Measurements from ENCODE around the gene VGLL4.

The VGLL4 gene

DNA sequence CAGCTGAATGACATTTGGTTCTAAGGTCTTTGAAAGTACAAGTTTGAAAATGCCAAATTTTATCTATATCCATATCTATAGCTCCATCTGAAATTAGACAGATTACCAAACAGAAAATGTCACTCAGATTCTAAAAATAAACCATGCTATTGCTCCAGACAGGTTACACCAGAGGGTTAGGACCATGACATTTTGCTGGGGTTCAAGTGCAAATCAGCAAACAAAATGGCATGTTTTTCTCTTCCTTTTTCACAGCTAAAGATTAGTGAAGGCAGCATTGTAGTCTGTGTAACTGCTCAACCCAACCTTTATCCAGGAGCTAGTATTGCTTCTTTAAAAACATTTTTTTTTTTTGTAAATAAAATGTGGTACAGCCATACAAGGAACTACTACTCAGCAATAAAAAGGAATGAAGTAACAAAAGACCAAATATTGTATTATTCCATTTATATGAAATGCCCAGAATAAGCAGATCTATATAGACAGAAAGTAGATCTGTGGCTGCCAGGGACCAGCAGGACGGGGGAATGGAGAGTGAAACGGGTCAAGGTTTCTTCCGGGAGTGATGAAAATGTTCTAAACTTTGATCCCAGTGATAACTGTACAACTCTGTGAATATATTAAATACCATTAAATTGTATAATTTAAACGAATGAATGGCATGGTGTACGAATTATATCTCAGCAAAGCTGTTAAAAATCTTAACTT is 18.2 kb downstream of the VGLL4 start:
- no peak for DNase-seq

DNA sequence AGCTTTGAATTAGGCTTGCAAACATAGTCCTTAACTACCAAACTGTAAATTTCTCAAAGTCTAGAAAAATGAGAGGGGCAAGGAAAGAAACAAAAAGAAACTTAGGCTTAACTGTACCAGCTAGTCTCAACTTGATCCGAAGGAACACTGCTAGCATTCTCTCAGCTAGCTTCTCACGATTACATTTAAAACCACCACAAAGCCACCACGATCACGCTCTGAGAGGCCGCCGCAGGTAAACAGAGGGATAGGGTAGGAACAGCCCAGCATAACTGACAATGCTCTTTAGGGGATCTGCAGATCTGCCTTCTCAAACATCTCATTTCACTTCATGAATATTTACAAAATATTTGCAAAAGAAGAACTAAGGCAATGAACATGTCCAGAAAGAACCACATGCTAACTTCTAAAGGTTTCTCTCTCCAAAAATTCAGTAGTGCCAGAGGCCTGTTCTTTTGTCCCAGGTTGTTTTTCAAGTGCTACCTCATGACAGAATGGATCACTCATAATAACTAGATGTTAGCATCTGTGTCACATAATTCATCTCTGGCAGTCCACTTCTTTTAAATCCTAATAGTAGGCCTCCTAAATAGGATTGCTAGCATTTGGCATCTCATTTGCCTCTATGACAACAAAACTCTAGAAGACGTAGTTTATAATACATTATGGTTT is 18.9 kb downstream of the VGLL4 start:
- DNase-seq: no peak

DNA sequence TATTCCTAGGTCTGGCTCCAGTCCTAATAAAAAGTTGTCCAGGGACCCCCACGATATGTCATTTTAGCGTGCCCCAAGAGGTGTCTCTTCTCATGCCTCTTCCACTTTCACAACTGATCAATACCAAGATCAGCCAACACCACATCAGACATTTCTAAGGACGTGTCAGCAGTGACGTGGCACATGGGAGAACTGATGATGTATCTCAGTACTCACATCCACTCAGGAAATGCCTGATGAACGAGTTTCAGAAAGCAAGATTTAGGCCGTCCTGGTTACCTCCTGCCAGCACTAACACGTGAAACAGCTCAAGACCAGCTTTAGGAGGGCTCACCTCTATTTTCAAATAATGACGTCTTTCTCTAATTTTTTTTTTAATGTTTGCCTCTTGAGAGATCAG is 19.6 kb downstream of the VGLL4 start:
- DNase-seq: no peak

DNA sequence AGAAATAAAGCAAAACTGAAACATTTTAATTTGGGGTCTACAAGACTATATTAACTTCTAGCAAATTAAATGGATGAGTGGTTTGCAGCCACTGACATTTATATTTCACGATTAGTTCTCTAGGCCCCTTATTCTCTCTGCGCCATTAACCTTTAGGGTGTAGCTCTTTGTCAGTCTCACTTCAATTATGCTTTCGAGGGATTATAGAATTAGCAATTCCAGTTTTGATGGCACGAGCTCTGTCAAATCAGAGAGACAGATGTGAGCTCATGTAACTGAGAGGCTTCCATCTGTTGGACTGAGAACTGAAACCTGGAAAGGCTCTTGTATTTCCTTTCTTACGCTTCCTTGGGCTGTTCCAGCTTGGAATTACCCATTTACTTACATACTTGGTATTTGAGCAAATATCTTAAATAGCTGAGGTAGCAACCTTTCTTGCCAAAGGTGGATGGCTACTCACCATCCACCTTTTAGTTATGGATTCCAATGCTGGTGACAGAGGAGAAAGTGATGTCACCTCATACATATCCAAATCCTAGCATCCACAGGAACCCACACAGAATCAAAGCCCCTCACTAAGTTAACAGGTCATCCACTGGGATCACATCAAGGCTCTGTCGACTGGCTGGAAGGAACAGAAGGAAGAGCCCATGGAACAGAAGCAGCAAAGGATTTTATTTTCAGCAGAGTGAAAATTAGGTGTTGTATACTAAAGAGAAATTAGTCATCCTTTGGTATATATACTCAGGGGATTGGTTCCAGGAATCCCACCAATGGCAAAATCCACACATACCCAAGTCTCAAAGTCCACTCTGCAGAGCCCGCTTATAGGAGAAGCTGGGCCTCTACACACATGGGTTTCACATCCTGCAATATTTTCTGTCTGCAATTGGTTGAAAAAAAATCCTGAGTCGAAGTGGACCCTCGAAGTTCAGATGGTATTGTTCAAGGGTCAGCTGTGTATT is 20.8 kb downstream of the VGLL4 start:
- no peak for DNase-seq

DNA sequence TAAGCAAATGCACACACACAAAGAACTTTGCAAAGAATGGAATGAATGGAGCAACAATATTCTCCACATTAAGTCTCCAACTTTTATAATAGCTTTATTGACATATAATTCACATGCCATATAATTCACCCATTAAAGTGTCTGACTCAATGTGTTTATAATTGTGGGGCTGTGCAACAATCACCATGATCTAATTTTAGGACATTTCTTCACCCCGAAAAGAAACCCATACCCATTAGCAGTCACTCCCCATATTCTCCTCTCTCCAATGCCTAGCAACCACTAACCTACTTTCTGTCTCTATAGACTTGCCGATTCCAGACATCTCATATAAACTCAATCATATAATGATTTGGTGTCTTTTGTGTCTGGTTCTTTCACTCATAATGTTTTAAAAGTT is 22.6 kb downstream of the VGLL4 start:
- DNase-seq: no peak

DNA sequence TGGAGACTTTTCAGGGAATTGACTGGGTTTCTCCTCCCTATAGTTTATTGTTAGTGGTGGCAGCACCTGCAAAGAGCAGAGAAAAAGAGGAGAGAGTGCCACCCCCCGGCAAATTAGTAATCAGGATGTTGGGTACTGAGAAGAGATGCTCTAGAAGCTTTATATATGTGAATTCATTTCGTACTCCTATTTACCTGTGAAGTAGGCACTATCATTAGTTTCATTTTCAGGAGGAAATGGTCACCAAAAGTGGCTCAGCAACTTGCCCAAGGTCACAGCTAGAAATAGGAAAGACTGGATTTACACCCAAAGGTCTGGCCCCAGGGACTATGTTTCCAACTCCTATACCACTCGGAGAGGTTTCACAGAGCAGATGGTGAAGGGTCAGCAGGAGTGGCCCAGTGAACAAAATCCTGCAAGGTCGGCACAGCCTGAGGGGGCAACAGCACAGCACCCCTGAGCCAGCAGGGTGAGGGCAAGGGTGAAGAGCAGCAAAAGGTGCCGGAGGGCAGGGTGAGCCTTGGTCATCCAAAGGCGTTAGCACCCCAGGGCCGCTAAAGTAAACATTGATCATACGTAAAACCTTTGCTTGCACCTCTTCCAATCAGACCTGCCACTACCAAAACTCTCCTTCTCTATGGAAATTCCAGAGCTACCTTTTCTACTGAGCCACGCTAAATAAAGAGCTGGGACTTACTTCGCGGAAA is 23.6 kb downstream of the VGLL4 start:
- no peak for DNase-seq

DNA sequence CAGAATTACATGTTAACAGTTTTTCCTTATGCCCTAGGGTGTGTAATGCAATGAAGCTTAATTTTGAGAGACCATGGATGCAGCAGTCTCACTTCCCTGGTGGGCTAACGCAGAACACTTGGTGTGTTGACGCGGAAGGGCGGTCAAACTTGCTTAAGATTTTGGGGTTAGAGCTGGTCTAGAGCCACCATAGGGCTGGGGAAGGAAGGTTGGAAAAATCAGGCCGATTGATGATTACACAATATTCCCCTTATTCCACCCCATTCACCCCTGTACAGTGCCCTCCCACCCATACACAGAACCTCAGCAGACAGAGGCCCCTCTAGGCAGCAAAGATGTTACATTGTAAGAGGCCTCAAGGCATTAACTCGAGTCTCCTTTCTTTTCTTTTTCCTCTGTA is 24.3 kb downstream of the VGLL4 start:
- DNase-seq: no peak

DNA sequence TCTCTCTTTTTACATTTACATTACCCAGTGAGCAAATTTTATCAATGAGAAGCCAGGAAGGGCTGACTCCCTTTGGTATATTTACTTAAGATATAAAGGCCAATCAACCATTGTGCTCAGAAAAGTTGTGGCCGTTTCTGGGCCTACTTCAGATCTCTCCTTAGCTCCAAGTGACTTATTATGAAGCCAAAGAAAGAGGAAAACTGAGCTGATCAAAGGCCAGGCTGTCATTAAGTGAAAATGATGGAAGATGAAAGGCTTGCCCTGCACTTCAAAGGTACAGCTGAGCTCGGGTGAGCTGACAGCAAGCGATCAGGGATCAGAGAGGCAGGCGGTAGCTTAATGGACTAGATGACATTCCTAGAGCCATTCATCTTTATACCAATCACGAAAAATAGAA is 24.8 kb downstream of the VGLL4 start:
- DNase-seq: no peak

DNA sequence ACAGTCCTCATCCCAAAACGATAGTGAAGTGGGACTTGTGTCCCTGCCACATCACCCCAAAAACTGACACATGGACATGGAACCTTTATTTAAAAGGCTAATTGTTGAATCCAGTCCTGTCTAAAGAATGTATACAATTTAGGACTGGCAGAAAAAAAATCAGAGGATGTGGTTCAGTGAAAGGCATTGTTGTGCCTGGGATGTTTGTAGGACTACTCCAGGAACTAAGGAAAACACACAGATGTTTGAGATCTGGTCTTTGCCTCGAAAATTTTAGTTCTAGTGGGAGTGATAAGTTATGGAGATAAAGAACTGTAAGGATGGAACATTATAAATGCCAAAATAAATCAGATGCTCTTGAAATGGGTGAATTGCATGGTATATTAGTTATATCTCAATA is 27.2 kb downstream of the VGLL4 start:
- no peak for DNase-seq

DNA sequence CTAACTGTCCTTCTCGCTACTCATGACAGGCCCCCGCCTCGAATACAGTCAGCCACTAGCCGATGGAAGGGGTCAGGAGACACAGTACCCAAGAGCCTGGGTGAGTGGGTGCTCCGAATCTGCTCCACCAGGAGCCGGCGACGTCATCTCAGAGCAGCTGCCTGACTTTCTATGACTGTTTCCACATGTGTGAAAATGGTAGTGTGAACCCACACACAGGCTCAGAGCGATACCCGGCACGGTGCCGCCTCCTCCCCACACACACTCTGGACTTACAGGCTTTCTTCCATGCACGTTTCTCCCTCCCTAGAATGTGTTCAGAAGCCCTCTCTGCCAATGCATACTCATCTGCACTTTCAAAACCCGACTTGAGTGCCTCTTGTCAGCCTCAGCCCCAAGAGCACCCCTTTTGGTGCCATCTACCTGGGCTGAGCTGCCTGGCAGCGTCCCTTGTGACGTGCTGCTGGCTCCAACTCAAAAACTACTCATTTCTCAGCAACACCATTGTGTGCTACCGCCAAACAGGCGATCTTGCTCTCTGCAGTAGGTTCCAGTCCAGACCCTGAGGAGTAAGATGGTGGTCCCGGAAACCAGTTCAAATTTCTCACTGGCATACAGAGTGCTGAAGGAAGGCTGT is 29.7 kb downstream of the VGLL4 start:
- no peak for DNase-seq

DNA sequence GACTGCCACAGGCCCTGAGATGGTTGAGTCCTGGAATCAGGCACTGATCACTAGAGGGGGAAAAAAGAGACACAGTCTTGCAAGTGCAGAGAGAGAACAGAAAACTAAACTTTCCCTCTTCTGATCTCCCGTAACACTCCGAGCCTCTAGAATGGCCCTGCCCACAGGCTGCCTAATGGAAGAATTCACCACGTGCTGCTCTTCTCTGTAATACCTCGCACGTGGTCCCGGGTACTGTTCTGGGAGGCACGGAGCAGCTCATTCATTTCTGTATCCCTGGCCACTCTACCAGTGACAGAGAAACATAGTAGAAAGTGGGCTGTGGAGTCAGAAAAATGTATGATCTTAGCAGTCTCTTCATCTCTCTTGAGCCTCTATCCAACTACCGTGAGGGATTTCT is 30.4 kb downstream of the VGLL4 start:
- no peak for DNase-seq

DNA sequence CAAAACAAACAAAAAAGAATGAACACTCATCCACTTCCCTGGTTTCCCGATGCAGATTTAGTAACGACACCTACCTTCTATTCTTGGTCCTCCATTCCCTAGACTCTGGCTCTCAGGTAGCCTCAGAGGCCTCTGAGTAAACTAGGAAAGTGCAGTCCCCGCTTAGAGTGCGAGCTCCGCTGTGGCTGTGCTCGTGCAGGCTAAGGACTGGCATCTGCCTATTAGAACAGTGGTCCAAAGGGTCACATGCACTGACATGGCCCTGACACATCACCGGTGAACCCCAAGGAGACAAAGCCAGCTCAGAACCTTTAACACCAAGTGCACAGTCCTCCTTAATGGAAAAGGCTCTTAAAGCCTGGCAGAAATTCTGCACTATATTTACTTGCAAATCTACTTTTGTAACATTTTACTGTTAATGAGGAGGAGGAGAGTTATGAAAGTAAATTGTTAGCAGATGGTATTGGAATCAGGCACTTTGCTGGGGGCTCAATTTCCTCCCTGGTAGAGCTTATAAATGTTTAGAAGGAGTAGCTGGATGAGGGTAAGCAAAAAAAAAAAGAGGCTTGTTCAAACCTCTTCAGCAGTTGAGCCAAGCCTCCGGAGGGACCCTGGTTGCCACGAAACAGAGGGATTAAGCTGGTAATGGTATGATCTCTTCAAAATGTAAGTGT is 31.1 kb downstream of the VGLL4 start:
- DNase-seq: no peak

DNA sequence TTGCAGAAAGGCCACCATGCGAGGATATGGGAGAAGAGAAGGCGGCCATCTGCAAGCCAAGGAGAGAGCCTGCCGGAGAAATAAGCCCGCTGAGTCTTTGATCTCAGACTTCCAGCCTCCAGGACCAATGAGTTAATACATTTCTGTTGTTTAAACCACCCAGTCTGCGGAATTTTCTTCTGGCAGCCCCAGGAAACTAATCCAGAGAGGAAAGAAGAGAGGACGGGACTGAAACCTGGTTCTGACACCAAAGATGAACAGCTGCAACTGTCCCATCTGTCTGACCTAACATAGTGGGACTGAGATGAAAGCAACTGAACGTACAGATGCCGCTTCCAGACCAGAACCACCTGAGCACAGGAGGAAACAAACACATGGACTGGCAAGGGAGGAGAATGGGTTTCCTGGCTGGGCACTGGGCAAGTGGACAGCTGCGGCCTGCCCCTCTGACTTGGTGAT is 32.3 kb downstream of the VGLL4 start:
- no peak for DNase-seq

DNA sequence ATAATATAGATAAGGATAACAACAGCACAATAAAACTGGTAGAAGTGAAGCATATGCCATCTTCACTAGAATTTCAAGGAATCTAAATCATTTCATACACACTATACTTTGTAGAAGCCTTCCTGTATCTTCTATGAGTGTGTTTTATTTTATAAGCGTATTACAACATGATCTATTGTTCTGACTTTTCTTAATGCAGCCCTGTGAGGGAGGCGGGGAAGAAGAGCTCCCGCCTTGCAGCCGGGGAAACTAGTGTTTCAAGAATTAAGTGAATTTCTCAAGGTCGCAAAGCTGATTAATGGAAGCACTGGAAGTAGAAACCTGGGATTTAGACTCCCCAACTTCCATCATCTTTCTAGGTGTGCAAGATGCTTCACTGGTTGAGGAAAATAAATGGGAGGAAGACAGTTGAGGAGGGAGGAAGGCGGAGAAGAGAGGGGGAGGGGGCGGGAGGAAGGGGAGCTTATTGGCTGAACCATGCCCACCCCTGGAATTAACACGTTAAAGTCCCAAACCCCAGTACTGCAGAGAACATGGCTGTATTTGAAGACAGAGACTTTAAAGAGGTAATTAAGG is 32.9 kb downstream of the VGLL4 start:
- DNase-seq: no peak

DNA sequence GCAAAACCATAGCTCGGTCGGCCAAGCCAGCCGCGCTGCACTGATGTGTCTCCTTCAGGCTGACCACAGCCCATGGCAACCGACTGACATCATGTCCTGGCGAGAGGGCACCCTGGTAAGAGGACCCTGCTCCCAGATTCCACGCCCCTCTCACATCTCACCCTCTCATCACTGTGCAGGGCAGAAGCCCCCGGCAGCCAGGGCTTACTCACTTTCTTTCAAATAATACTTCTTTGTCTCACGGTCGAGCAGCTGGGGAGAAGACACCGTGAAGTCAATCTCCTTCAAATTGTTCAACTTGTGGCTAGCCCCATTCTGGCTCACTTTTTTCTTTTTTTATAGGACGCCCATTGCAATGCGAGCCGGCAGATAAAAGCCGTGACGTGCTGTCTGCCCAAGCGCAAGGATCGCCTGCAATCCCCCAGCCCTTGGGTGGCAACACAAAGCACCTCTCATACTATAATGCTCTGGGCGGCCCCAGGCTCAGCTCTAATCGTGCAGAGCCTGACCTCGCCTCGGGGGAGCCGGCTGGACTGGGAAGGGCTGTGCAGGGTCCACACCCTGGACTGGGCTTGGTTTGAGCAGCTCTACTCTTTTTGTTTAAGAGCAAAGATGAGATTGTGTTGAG is 33.6 kb downstream of the VGLL4 start:
- no peak for DNase-seq

DNA sequence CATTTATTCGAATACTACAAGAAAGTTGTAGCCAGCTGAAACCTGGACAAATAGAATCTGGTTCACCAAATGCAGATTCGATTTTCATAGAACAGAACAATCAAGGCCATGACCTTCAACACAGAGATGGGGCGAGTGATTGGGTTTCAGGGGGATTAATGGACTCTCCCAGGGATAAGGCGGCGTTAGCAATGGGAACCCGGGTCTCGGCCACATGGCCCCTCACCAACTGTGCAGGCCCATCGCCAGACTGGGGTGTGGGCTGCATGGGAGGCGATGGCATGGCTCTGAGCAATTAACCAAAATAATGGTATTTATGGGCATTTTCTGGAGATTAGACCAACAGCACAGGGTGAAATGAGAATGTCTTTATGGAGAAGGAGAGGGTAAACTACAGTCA is 34.2 kb downstream of the VGLL4 start:
- no peak for DNase-seq

DNA sequence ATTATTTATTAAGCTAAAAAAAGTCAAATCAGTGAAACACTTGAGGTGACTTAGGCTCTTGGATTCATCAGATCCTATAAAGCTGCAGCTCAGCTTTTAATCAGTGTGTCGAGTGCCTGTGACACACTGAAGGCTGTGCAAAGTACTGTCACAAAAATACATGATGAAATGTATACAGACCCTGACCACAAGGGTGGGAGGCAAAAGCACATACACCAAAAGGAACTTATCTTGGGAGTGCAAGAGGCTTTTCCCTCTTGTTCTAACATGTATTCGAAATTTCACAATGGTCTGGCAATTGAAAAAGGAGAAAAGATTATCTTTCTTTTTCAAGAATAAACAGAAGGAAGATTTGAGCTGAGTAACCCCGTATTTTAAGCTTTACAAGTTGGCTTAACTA is 35.9 kb downstream of the VGLL4 start:
- DNase-seq: peak; percentile 8

DNA sequence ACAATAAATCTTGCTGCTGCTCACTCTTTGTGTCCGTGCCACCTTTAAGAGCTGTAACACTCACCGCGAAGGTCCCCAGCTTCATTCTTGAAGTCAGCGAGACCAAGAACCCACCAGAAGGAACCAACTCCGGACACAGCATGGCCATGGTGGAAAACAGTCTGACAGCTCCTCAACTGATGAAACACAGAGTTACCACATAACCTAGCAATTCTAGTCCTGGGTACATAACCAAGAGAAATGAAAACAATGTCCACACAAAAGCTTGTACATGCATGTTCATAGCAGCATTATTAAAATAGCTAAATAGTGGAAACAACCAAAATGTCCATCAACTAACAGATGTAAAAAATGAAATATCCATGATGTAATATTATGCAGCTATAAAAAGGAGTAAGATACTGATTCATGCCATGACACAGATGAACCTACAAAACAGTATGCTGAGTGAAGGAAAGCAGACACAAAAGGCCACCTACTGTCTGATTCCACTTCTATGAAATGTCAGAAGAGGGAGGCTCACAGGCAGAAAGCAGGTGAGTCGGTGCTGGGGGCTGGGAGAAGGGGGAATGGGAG is 36.8 kb downstream of the VGLL4 start:
- DNase-seq: no peak

DNA sequence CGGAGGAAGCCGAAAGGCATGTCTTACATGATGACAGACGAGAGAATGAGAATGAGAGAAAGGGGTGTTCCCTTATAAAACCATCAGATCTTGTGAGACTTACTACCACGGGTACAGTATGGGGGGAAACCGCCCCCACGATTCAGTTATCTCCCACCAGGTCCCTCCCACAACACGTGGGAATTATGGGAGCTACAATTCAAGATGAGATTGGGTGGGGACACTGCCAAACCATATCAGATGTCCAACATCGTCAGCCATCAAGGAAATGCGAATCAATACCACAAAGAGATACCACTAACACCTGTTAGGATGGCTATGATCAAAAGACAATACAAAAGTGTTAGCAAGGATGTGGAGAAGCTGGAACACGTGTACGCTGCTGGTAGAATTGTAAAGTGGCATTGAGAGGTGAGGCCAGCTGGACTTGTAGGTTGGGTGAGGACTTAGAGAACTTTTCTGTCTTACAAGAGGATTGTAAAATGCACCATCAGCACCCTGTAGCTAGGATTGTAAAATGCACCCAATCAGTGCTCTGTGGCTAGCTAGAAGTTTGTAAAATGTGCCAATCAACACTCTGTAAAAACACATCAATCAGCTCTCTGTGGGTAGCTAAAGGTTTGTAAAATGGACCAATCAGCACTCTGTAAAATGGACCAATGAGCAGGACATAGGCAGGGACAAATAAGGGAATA is 37.5 kb downstream of the VGLL4 start:
- no peak for DNase-seq

DNA sequence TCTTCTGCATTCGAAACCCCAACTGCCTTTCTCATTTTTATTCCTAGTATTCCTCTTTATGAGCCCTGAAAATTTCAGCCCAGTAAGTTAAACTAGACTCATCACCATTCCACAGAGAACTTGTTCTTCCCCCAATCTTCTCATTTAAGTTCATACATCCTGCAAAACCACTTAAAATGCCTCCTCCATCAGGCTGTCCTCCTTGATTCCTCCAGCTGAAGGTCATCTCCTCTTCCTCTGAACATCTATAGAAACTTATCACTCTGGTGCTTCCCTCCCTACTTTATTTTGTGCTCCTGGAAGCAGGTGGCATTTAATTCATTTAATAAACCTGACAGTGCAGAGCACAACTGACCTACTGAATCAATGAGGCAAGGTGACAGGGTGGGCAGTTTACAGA is 38.3 kb downstream of the VGLL4 start:
- no peak for DNase-seq
